GM23338 (cell line): Measurements from ENCODE around the gene GTF2H4.

Experiments
- EZH2 ChIP-seq: fragments of 200-600 bp; sonication (generic); IDR thresholded peaks from one replicate; pipeline ENCODE4 v1.8.0; 2017; ENCODE audit warnings: antibody characterized with exemption, mild to moderate bottlenecking, low read depth; ENCODE audit not compliant: unreplicated experiment
- EZH2phosphoT487 ChIP-seq: fragments of 200-600 bp; sonication (generic); IDR thresholded peaks from one replicate; pipeline ENCODE4 v1.8.1; 2018; ENCODE audit warnings: antibody characterized with exemption; ENCODE audit not compliant: unreplicated experiment
- ZNF331 ChIP-seq: fragments of 250-450 bp; sonication (Bioruptor Pico); IDR thresholded peaks from 2 replicates; pipeline ENCODE4 v1.5.0; 2020; ENCODE audit warnings: low read depth, mild to moderate bottlenecking, moderate library complexity
- TF ChIP-seq, protein P1 (sequence below), 2 experiments: fragments of 200-600 bp in 1 of 2; sonication (generic) in 1 of 2; conservative IDR thresholded peaks; 2 replicates each; pipeline versions ENCODE4 v1.5.1 to v1.6.1; 2016 to 2017; ENCODE audit warnings: antibody characterized with exemption in 2 of 2, low read depth in 2 of 2, mild to moderate bottlenecking in 2 of 2, moderate library complexity in 1 of 2
- TF ChIP-seq, protein P2 (sequence below): IDR thresholded peaks from 2 replicates; pipeline ENCODE4 v1.6.1; 2016; ENCODE audit warnings: antibody characterized with exemption

DNA sequence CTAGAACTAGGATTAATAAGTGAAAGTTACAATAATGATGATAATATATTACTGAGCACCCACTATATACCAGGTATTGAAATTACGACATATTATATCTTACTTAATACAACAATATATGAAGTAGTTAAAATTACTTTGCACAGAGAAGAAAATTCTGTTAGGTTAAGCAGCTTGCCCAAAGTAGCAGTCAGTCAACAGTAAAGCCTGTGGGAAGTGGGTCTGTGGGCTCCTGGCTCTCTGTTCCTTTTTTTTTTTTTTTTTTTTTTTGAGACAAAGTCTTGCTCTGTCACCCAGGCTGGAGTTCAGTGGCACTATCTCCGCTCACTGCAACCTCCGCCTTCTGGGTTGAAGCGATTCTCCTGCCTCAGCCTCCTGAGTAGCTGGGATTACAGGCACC is 4.8 kb upstream of the GTF2H4 start:
- TF ChIP-seq, protein P1, sequence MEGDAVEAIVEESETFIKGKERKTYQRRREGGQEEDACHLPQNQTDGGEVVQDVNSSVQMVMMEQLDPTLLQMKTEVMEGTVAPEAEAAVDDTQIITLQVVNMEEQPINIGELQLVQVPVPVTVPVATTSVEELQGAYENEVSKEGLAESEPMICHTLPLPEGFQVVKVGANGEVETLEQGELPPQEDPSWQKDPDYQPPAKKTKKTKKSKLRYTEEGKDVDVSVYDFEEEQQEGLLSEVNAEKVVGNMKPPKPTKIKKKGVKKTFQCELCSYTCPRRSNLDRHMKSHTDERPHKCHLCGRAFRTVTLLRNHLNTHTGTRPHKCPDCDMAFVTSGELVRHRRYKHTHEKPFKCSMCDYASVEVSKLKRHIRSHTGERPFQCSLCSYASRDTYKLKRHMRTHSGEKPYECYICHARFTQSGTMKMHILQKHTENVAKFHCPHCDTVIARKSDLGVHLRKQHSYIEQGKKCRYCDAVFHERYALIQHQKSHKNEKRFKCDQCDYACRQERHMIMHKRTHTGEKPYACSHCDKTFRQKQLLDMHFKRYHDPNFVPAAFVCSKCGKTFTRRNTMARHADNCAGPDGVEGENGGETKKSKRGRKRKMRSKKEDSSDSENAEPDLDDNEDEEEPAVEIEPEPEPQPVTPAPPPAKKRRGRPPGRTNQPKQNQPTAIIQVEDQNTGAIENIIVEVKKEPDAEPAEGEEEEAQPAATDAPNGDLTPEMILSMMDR (conservative IDR thresholded peaks at IDR 0.05; ENCODE audit: low read depth in 2 of 2) = no peak
- TF ChIP-seq, protein P2, sequence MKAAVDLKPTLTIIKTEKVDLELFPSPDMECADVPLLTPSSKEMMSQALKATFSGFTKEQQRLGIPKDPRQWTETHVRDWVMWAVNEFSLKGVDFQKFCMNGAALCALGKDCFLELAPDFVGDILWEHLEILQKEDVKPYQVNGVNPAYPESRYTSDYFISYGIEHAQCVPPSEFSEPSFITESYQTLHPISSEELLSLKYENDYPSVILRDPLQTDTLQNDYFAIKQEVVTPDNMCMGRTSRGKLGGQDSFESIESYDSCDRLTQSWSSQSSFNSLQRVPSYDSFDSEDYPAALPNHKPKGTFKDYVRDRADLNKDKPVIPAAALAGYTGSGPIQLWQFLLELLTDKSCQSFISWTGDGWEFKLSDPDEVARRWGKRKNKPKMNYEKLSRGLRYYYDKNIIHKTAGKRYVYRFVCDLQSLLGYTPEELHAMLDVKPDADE = no peak
- TF ChIP-seq ZNF331 (CRISPR knock-in tag) (no peak), EZH2phosphoT487 (no peak), EZH2 (no peak)
